ENCODE measurements around the gene RCC2. TPM values are rescaled to one million over a fixed set of nuclear protein-coding genes. Genes with fewer than 3 reads are reported as not detected.
"Not testable (repeated sequence)": the region's sequence is repeated elsewhere in the genome, so short reads cannot be mapped to it uniquely, and the experiment has no call there.

Gene RCC2
- total RNA-seq, 1 donor from 2014 or later = 65.8 TPM

- intact Hi-C loops (cut with DNase I) = no loop called here
- Histone ChIP-seq H3K4me3 (no peak overlapping the region), H3K4me1 (peaks cover 12% of the 10 kb centered on the region), H3K36me3 (peaks cover 77% of the 10 kb centered on the region), H3K9me3 (no peaks in the 10 kb centered on the region), H3K27me3 (ENCODE audit: low read depth) (no peaks in the 10 kb centered on the region), H3K27ac (no peak overlapping the region)
- DNase-seq = no peak
- TF ChIP-seq, protein P1, sequence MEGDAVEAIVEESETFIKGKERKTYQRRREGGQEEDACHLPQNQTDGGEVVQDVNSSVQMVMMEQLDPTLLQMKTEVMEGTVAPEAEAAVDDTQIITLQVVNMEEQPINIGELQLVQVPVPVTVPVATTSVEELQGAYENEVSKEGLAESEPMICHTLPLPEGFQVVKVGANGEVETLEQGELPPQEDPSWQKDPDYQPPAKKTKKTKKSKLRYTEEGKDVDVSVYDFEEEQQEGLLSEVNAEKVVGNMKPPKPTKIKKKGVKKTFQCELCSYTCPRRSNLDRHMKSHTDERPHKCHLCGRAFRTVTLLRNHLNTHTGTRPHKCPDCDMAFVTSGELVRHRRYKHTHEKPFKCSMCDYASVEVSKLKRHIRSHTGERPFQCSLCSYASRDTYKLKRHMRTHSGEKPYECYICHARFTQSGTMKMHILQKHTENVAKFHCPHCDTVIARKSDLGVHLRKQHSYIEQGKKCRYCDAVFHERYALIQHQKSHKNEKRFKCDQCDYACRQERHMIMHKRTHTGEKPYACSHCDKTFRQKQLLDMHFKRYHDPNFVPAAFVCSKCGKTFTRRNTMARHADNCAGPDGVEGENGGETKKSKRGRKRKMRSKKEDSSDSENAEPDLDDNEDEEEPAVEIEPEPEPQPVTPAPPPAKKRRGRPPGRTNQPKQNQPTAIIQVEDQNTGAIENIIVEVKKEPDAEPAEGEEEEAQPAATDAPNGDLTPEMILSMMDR (IDR thresholded peaks at IDR 0.05) = no peak
- ATAC-seq = no peak
Observed at GRCh38 chr1:17409391-17409811, 30.1 kb downstream of the RCC2 start.

DNA sequence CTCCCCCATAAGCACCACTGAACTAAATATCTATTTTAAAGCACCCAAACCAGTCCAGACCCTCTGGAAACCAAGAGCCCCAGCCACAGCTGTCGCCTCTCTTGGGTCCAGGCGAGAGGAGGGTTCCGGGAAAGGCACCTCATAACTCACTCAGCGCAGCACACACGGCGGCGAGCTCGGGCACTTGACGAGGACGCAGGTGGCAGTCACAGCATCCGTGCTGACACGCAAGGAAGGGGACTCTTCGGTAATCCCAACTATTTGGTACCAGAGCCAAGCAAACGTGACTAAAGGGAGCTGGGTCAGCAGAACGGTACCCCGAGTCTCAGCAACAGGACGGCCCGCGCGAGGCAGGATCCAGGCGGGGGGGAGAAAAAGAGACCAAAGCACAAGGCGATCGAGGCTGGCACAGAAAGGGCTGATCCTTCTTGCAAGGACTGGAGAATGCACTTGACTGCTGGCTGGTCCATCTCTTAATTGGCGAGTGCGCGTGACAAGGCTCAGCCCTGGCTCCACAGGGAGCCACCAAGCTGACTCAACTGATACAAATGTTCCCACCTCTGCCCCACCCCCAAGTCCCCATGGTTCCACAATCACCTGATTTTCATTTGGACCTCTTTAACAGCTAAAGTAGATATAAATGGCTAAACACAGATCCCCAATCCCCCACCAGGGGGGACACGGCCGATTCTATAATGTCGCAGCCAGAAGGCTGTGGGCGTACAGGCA is 31.5 kb downstream of the RCC2 start:
- H3K4me1 ChIP-seq = peaks cover 12% of the 10 kb centered on the region
- peaks cover 63% of the 10 kb centered on the region for H3K36me3 ChIP-seq
- H3K27ac ChIP-seq; intact Hi-C loops (cut with DNase I); ATAC-seq; H3K4me3 ChIP-seq; H3K9me3 ChIP-seq; DNase-seq; H3K27me3 ChIP-seq (ENCODE audit: low read depth): not testable (repeated sequence)

DNA sequence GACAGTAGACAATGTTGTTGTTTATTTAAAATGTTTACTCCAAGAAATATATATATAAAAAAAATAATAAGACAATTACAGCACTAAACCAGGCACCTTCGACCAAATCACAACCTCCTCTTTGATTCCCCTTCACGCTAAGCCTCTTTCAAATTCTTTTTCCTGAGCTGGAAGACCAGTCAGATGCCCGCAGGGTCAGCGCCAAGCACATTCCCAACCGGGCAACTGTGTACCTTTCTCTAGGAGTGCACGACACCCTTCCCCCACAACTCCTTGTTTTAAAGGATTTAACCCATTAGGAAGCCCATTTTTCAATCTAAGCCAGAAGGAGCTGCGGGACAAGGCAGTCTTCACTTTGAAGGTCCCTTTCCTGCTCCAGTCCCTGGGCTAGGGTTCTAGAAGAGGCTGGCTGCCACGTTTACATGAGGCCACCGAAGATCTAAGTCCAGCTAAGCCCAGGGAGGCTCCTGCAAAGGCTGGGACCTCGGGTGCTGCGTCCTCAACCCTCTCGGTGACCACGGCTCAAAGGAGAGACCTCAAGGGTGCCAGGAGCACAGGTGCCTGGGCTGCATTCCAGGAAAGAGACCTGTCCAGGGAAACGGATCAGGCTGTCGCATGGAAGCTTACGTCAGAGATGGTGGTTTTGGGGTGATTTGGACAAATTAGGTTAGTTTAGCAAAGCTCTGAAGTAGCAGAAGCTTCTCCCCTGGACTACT is 32.6 kb downstream of the RCC2 start:
- H3K4me3 ChIP-seq; H3K27ac ChIP-seq; H3K9me3 ChIP-seq; DNase-seq; H3K4me1 ChIP-seq; intact Hi-C loops (cut with DNase I); H3K27me3 ChIP-seq (ENCODE audit: low read depth); ATAC-seq: not testable (repeated sequence)
- H3K36me3 ChIP-seq = peaks cover 52% of the 10 kb centered on the region

DNA sequence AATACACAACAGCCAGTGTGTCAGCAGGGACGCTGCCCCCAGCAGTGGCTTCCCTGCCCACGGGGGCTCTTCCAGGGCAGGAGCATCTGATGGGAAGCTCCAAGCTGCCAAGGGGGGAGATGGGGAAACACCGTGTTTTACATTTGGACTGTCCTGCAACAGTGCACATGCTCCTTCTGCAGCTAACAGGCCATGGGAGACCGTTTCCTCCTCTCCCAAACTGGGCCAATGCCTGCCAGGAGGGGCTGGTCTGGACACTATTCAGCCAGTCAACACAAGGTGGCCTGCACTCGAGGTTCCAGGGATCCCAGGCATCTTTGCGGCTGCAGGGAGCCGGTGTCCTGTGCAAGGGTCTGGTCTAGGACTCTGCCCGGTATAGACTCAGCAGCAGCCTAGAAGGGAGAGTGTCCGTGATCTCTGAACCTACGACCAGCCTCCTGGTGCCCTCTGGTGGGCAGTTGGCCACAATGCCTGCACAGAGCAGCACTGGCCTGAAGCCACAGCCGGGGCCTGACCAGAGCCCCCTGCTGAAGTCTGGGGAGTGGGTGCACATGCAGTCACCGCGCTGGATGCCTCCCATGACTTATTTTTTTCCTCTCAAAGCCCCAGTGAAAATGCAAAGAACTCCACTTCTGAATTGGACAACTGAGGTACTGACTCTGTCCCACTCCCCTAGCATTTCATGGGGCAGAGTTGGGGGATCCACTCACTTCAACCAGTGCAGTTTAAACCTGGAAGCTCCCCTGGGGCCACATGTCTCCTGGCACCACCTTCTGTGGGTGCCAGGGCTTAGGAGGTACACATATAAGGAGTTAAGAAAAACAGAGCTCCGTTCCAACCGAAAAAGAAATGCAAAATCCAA is 33.3 kb downstream of the RCC2 start:
- peak; percentile 72 for DNase-seq

GRCh38 chr1:17404820-17405219 is 34.7 kb downstream of the RCC2 start:
- Histone ChIP-seq H3K36me3 (peaks cover 31% of the 10 kb centered on the region), H3K27ac (no peak overlapping the region), H3K27me3 (ENCODE audit: low read depth) (no peaks in the 10 kb centered on the region), H3K4me3 (no peak overlapping the region), H3K9me3 (no peaks in the 10 kb centered on the region), H3K4me1 (no peaks in the 10 kb centered on the region)
- TF ChIP-seq, protein P1 (IDR thresholded peaks at IDR 0.05) = no peak
- DNase-seq = no peak
- intact Hi-C loops (cut with DNase I) = no loop called here
- ATAC-seq = no peak

More for the DNA sequence above, 33.3 kb downstream of the RCC2 start:
- peaks cover 45% of the 10 kb centered on the region for H3K36me3 ChIP-seq
- H3K27ac ChIP-seq = no peak overlapping the region
- ATAC-seq = peak; percentile 89 to 91
- intact Hi-C loops (cut with DNase I) = no loop called here
- H3K4me3 ChIP-seq = no peak overlapping the region
- H3K9me3 ChIP-seq = no peaks in the 10 kb centered on the region
- no peaks in the 10 kb centered on the region for H3K27me3 ChIP-seq (ENCODE audit: low read depth)
- TF ChIP-seq, protein P1 (IDR thresholded peaks at IDR 0.05) = peak; percentile 78
- no peaks in the 10 kb centered on the region for H3K4me1 ChIP-seq

GRCh38 chr1:17404034-17404684 is 35.3 kb downstream of the RCC2 start:
- peaks cover 25% of the 10 kb centered on the region for H3K36me3 ChIP-seq
- H3K9me3 ChIP-seq = no peaks in the 10 kb centered on the region
- H3K4me1 ChIP-seq = no peaks in the 10 kb centered on the region
- TF ChIP-seq, protein P1 (IDR thresholded peaks at IDR 0.05) = no peak
- DNase-seq = no peak
- no peak overlapping the region for H3K27ac ChIP-seq
- no peaks in the 10 kb centered on the region for H3K27me3 ChIP-seq (ENCODE audit: low read depth)
- no peak overlapping the region for H3K4me3 ChIP-seq
- no peak for ATAC-seq
- intact Hi-C loops (cut with DNase I) = no loop called here

Data from lower lobe of right lung (tissue), 2 donors.